IPS DF 4.7 (cell line): Measurements from ENCODE around the gene CENPU.
"Not testable (repeated sequence)": the region's sequence is repeated elsewhere in the genome, so short reads cannot be mapped to it uniquely, and the experiment has no call there.

Experiments
- DNase-seq: peaks from one replicate; pipeline ENCODE4 v3.0.0-alpha.2; 2013; ENCODE audit warnings: low spot score; ENCODE audit errors: extremely low read depth

Gene CENPU

GRCh38 chr4:184752496-184753275 lies 18.8 kb upstream of the CENPU start:
- no peak for DNase-seq

- no peak for DNase-seq
Observed at GRCh38 chr4:184751585-184751956, 17.7 kb upstream of the CENPU start.

GRCh38 chr4:184750926-184751584 lies 17.2 kb upstream of the CENPU start:
- no peak for DNase-seq

GRCh38 chr4:184748251-184748652 lies 14.4 kb upstream of the CENPU start:
- DNase-seq, result no peak

GRCh38 chr4:184747034-184747830 lies 13.3 kb upstream of the CENPU start:
- no peak for DNase-seq

GRCh38 chr4:184745831-184746795 lies 12.2 kb upstream of the CENPU start:
- no peak for DNase-seq

- DNase-seq, result no peak
Observed at GRCh38 chr4:184744236-184744635, 10.3 kb upstream of the CENPU start.

GRCh38 chr4:184743650-184744049 lies 9.8 kb upstream of the CENPU start:
- no peak for DNase-seq

- DNase-seq, result not testable (repeated sequence)
Observed at GRCh38 chr4:184741651-184742050, 7.8 kb upstream of the CENPU start.

- no peak for DNase-seq
Observed at GRCh38 chr4:184740980-184741391, 7.1 kb upstream of the CENPU start.

GRCh38 chr4:184739575-184739974 lies 5.7 kb upstream of the CENPU start:
- DNase-seq, result not testable (repeated sequence)

- no peak for DNase-seq
Observed at GRCh38 chr4:184734758-184735157, 862 bp upstream of the CENPU start.

- no peak for DNase-seq
Observed at GRCh38 chr4:184732126-184732525, 1.8 kb downstream of the CENPU start.

GRCh38 chr4:184731056-184731455 lies 2.8 kb downstream of the CENPU start:
- no peak for DNase-seq

- no peak for DNase-seq
Observed at GRCh38 chr4:184729946-184730345, 4.0 kb downstream of the CENPU start.

GRCh38 chr4:184728858-184729257 lies 5.0 kb downstream of the CENPU start:
- DNase-seq, result no peak

GRCh38 chr4:184727430-184727829 lies 6.5 kb downstream of the CENPU start:
- DNase-seq, result no peak

- no peak for DNase-seq
Observed at GRCh38 chr4:184722798-184723197, 11.1 kb downstream of the CENPU start.

- no peak for DNase-seq
Observed at GRCh38 chr4:184721254-184721653, 12.6 kb downstream of the CENPU start.

GRCh38 chr4:184719407-184719806 lies 14.5 kb downstream of the CENPU start:
- DNase-seq, result no peak

- no peak for DNase-seq
Observed at GRCh38 chr4:184715526-184715925, 18.4 kb downstream of the CENPU start.
